Upper lobe of left lung (tissue), 6 donors: ENCODE data around the gene CREB3L2. TPM values are rescaled to one million over a fixed set of nuclear protein-coding genes. Genes with fewer than 3 reads are reported as not detected.

Experiments
- ATAC-seq, 2 donors: fragments of 200-7000 bp; cut with Tn5 transposase; one replicate each; pipeline ENCODE4 v1.9.1; 2022; ENCODE audit warnings: mild to moderate bottlenecking in 2 of 2, moderate library complexity in 2 of 2; ENCODE audit not compliant: low FRiP score in 2 of 2
- DNase-seq, 2 donors: peaks; one replicate each; pipeline ENCODE4 v3.0.0-alpha.2; 2019 to 2020
- H3K27ac ChIP-seq, 4 donors: fragments of 200-600 bp; sonication (generic); one replicate each; pipeline ENCODE4 v1.5.1; 2016 to 2019
- H3K27me3 ChIP-seq, 4 donors: fragments of 200-600 bp; sonication (generic); one replicate each; pipeline ENCODE4 v1.5.1; 2017 to 2019
- H3K36me3 ChIP-seq, 4 donors: fragments of 200-600 bp; sonication (generic); one replicate each; pipeline ENCODE4 v1.5.1; 2016 to 2019
- H3K4me1 ChIP-seq, 4 donors: fragments of 200-600 bp; sonication (generic); one replicate each; pipeline ENCODE4 v1.5.1; 2018 to 2019
- H3K4me3 ChIP-seq, 4 donors: fragments of 200-600 bp; sonication (generic); one replicate each; pipeline ENCODE4 v1.5.1; 2017 to 2019; ENCODE audit warnings: mild to moderate bottlenecking in 2 of 4, moderate library complexity in 1 of 4
- H3K9me3 ChIP-seq, 4 donors: fragments of 200-600 bp; sonication (generic); one replicate each; pipeline ENCODE4 v1.5.1; 2018 to 2019
- CTCF ChIP-seq, 6 experiments: fragments of 450-650 bp in 4 of 6; fragments of 200-600 bp in 2 of 6; sonication (generic) in 2 of 6; IDR thresholded peaks; one replicate each; pipeline ENCODE4 v1.5.1; 2016 to 2019; ENCODE audit warnings: antibody characterized with exemption in 6 of 6
- EP300 ChIP-seq, 4 donors: sonication (generic); formaldehyde crosslinking; IDR thresholded peaks; one replicate each; pipeline ENCODE4 v1.5.1; 2017; ENCODE audit warnings: antibody characterized with exemption in 4 of 4, control low read depth in 2 of 4
- POLR2A ChIP-seq, 4 donors: fragments of 450-650 bp; IDR thresholded peaks; one replicate each; pipeline ENCODE4 v1.5.1; 2016 to 2017; ENCODE audit warnings: antibody characterized with exemption in 4 of 4, mild to moderate bottlenecking in 2 of 4
- POLR2AphosphoS5 ChIP-seq, 2 donors: sonication (generic); formaldehyde crosslinking; IDR thresholded peaks; one replicate each; pipeline ENCODE4 v1.5.1; 2017; ENCODE audit warnings: antibody characterized with exemption in 2 of 2
- WGBS, 2 donors: methylation state at CpG; one replicate each; pipeline ENCODE4 v1.1.5; 2017 to 2018; 5-methylcytosine and 5-hydroxymethylcytosine counted together
- total RNA-seq, 6 donors: library from RNA; depleted of rRNA in 4 of 6; stranded (reverse); fragments of >200 nt in 4 of 6; gene quantifications; one replicate each; pipeline versions ENCODE4 v1.1.0 to v1.2.1, GENCODE V29; 2016 to 2021
- donor health status: DM: no; HTN: no; CAD: no; lungs with moderate emphysema.
- donor health status: DM: no; HTN: yes; CAD: no; lungs with severe emphysema.

Gene CREB3L2
- total RNA-seq, 6 donors from 2014 or later: 26.9 to 73.5 (median 34.2) TPM

- Histone ChIP-seq H3K36me3 (no peaks in the 10 kb centered on the region), H3K27ac (peak overlapping the region in 2 of 4 donors; percentile 12 to 29), H3K27me3 (no peaks in the 10 kb centered on the region), H3K9me3 (no peaks in the 10 kb centered on the region), H3K4me1 (peaks cover 35 to 49% (median 36%) of the 10 kb centered on the region in 4 donors), H3K4me3 (no peak overlapping the region)
- ATAC-seq (no peak), DNase-seq (peak in 1 of 2 donors; percentile 39)
- TF ChIP-seq CTCF (IDR thresholded peaks at IDR 0.05) (no peak), EP300 (IDR thresholded peaks at IDR 0.05) (no peak), POLR2A (IDR thresholded peaks at IDR 0.05) (no peak), POLR2AphosphoS5 (IDR thresholded peaks at IDR 0.05) (no peak)
- 28 to 39% methylated on average over 5 to 6 of the region's 6 CpGs for WGBS, 2 donors
Observed at GRCh38 chr7:137996386-137996851, 5.5 kb downstream of the CREB3L2 start.

- Histone ChIP-seq H3K4me3 (no peak overlapping the region), H3K9me3 (no peaks in the 10 kb centered on the region), H3K36me3 (no peaks in the 10 kb centered on the region), H3K27me3 (no peaks in the 10 kb centered on the region), H3K4me1 (peaks cover 31 to 56% (median 38%) of the 10 kb centered on the region in 4 donors), H3K27ac (peak overlapping the region in 2 of 4 donors; percentile 22 to 55)
- WGBS, 2 donors: 80 to 95% methylated on average over 2 to 4 of the region's 4 CpGs
- DNase-seq (no peak), ATAC-seq (no peak)
- no peak for TF ChIP-seq POLR2AphosphoS5 (IDR thresholded peaks at IDR 0.05)
- no peak for TF ChIP-seq POLR2A (IDR thresholded peaks at IDR 0.05)
- TF ChIP-seq CTCF (IDR thresholded peaks at IDR 0.05): no peak
- no peak for TF ChIP-seq EP300 (IDR thresholded peaks at IDR 0.05)
Observed at GRCh38 chr7:137994216-137994615, 7.7 kb downstream of the CREB3L2 start.

- H3K27me3 ChIP-seq: no peaks in the 10 kb centered on the region
- TF ChIP-seq POLR2A (IDR thresholded peaks at IDR 0.05) (no peak), EP300 (IDR thresholded peaks at IDR 0.05) (no peak), POLR2AphosphoS5 (IDR thresholded peaks at IDR 0.05) (no peak), CTCF (IDR thresholded peaks at IDR 0.05) (no peak)
- ATAC-seq (no peak), DNase-seq (no peak)
- no peaks in the 10 kb centered on the region for H3K9me3 ChIP-seq
- H3K36me3 ChIP-seq: no peaks in the 10 kb centered on the region
- no peak overlapping the region for H3K4me3 ChIP-seq
- peak overlapping the region in 3 of 4 donors; percentile 38 to 67 (median 55) for H3K27ac ChIP-seq
- peaks cover 34 to 60% (median 44%) of the 10 kb centered on the region in 4 donors for H3K4me1 ChIP-seq
- WGBS, 2 donors: 94 to 95% methylated on average over 6 of the region's 6 CpGs
Observed at GRCh38 chr7:137993395-137993743, 8.5 kb downstream of the CREB3L2 start.

- WGBS, 2 donors: 59 to 64% methylated on average over 5 of the region's 5 CpGs
- no peak for TF ChIP-seq POLR2A (IDR thresholded peaks at IDR 0.05)
- H3K4me1 ChIP-seq: peaks cover 40 to 62% (median 49%) of the 10 kb centered on the region in 4 donors
Observed at GRCh38 chr7:137992550-137993394, 9.1 kb downstream of the CREB3L2 start.

GRCh38 chr7:137992104-137992549 lies 9.8 kb downstream of the CREB3L2 start:
- H3K36me3 ChIP-seq: no peaks in the 10 kb centered on the region
- no peaks in the 10 kb centered on the region for H3K27me3 ChIP-seq
- H3K9me3 ChIP-seq: no peaks in the 10 kb centered on the region
- peak in 1 of 2 donors; percentile 64 for ATAC-seq
- TF ChIP-seq POLR2AphosphoS5 (IDR thresholded peaks at IDR 0.05) (no peak), EP300 (IDR thresholded peaks at IDR 0.05) (no peak), CTCF (IDR thresholded peaks at IDR 0.05) (no peak), POLR2A (IDR thresholded peaks at IDR 0.05) (no peak)
- H3K4me1 ChIP-seq: peaks cover 37 to 60% (median 53%) of the 10 kb centered on the region in 4 donors
- no peak overlapping the region for H3K4me3 ChIP-seq
- no peak for DNase-seq
- peak overlapping the region; percentile 38 to 67 (median 50) for H3K27ac ChIP-seq
- 85 to 91% methylated on average over 5 of the region's 5 CpGs for whole genome bisulfite sequencing, 2 donors

More at GRCh38 chr7:137992550-137993394, 9.1 kb downstream of the CREB3L2 start:
- Histone ChIP-seq H3K27me3 (no peaks in the 10 kb centered on the region), H3K36me3 (no peaks in the 10 kb centered on the region), H3K27ac (peak overlapping the region; percentile 38 to 67 (median 50)), H3K9me3 (no peaks in the 10 kb centered on the region), H3K4me3 (no peak overlapping the region)
- DNase-seq (no peak), ATAC-seq (peak; percentile 47 to 83)
